Muscle layer of colon (tissue), 2 donors: ENCODE data around the gene ATXN2L.
"Not testable (repeated sequence)": the region's sequence is repeated elsewhere in the genome, so short reads cannot be mapped to it uniquely, and the experiment has no call there.

Source experiments
- H3K27ac ChIP-seq: one replicate; pipeline ENCODE4 v1.7.0; 2013; ENCODE audit warnings: low read depth, mild to moderate bottlenecking, low read length, moderate library complexity
- H3K27me3 ChIP-seq, 2 donors: one replicate each; pipeline ENCODE4 v1.7.0; 2013; ENCODE audit warnings: low read length in 2 of 2, mild to moderate bottlenecking in 2 of 2; ENCODE audit not compliant: insufficient read depth in 2 of 2, control insufficient read depth in 1 of 2
- H3K36me3 ChIP-seq: one replicate; pipeline ENCODE4 v1.7.0; 2013; ENCODE audit warnings: mild to moderate bottlenecking, low read length; ENCODE audit not compliant: insufficient read depth
- H3K4me1 ChIP-seq: one replicate; pipeline ENCODE4 v1.7.0; 2013; ENCODE audit warnings: mild to moderate bottlenecking, low read length; ENCODE audit not compliant: insufficient read depth
- H3K4me3 ChIP-seq, 2 donors: one replicate each; pipeline ENCODE4 v1.7.0; 2013; ENCODE audit warnings: low read length in 2 of 2, low read depth in 1 of 2, mild to moderate bottlenecking in 1 of 2, moderate library complexity in 1 of 2
- H3K9ac ChIP-seq: one replicate; pipeline ENCODE4 v1.7.0; 2013; ENCODE audit warnings: low read length
- H3K9me3 ChIP-seq: one replicate; pipeline ENCODE4 v1.7.0; 2013; ENCODE audit warnings: mild to moderate bottlenecking, low read length
- donor health status: abdominal sarcoma.
- donor health status: Adenocarcinoma of cecum.

The ATXN2L gene

GRCh38 chr16:28875134-28876018 lies 52.6 kb downstream of the ATXN2L start:
- peaks cover 12% of the 10 kb centered on the region for H3K4me1 ChIP-seq
- no peaks in the 10 kb centered on the region for H3K9me3 ChIP-seq
- no peak overlapping the region for H3K27ac ChIP-seq
- H3K9ac ChIP-seq = no peak overlapping the region
- no peak overlapping the region for H3K4me3 ChIP-seq
- H3K36me3 ChIP-seq = peaks cover 19% of the 10 kb centered on the region
- peaks cover 0 to 5% of the 10 kb centered on the region in 2 donors for H3K27me3 ChIP-seq

- H3K36me3 ChIP-seq = peaks cover 12% of the 10 kb centered on the region
- no peaks in the 10 kb centered on the region for H3K9me3 ChIP-seq
- H3K4me3 ChIP-seq = no peak overlapping the region
- no peak overlapping the region for H3K27ac ChIP-seq
- peaks cover 15% of the 10 kb centered on the region for H3K4me1 ChIP-seq
- H3K27me3 ChIP-seq = peaks cover 0 to 12% of the 10 kb centered on the region in 2 donors
- H3K9ac ChIP-seq = no peak overlapping the region
Measured at GRCh38 chr16:28876019-28876659, 53.3 kb downstream of the ATXN2L start.

- H3K9ac ChIP-seq = no peak overlapping the region
Measured at GRCh38 chr16:28876973-28877654, 54.3 kb downstream of the ATXN2L start.

DNA sequence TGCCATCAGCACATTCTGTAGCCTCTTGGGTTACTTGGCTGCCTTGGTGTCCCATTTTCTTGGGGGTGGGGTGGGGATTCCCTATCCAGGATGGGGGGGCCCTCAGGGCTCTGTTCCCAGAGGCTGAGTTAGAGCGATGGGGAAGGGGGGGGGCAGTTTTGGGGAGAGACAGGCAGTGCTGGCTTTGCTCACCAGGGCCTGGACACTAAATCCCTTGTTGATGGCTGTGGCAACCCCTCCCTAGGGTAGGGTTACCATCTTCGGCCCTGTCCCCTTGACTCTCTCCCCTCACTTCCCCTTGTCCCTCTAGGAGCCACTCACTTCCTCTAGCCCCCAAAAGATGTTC lies 54.8 kb downstream of the ATXN2L start:
- Histone ChIP-seq H3K4me3 (no peak overlapping the region), H3K4me1 (peaks cover 15% of the 10 kb centered on the region), H3K27ac (no peak overlapping the region)

More at GRCh38 chr16:28876973-28877654, 54.3 kb downstream of the ATXN2L start:
- peaks cover 0 to 12% of the 10 kb centered on the region in 2 donors for H3K27me3 ChIP-seq
- no peak overlapping the region for H3K27ac ChIP-seq
- H3K9me3 ChIP-seq = no peaks in the 10 kb centered on the region
- H3K4me1 ChIP-seq = peaks cover 15% of the 10 kb centered on the region
- H3K36me3 ChIP-seq = peaks cover 3% of the 10 kb centered on the region
- no peak overlapping the region for H3K4me3 ChIP-seq

GRCh38 chr16:28878083-28878926 lies 55.5 kb downstream of the ATXN2L start, which contains the start of gene ATP2A1:
TSS of gene ATP2A1 (plus strand) at chr16:28878488. CDS start at chr16:28878672, 184 bp downstream.
- peaks cover 15% of the 10 kb centered on the region for H3K4me1 ChIP-seq
- H3K27me3 ChIP-seq = peaks cover 0 to 16% of the 10 kb centered on the region in 2 donors
- no peaks in the 10 kb centered on the region for H3K9me3 ChIP-seq
- H3K36me3 ChIP-seq = peaks cover 3% of the 10 kb centered on the region
- H3K4me3 ChIP-seq = peak within 1 kb of the TSS; percentile 42 to 83
- H3K27ac ChIP-seq = no peak within 1 kb of the TSS
- H3K9ac ChIP-seq = peak within 1 kb of the TSS; percentile 49

More for the DNA sequence above, 54.8 kb downstream of the ATXN2L start:
- Histone ChIP-seq H3K27me3 (peaks cover 0 to 16% of the 10 kb centered on the region in 2 donors), H3K36me3 (peaks cover 3% of the 10 kb centered on the region), H3K9me3 (no peaks in the 10 kb centered on the region), H3K9ac (no peak overlapping the region)

DNA sequence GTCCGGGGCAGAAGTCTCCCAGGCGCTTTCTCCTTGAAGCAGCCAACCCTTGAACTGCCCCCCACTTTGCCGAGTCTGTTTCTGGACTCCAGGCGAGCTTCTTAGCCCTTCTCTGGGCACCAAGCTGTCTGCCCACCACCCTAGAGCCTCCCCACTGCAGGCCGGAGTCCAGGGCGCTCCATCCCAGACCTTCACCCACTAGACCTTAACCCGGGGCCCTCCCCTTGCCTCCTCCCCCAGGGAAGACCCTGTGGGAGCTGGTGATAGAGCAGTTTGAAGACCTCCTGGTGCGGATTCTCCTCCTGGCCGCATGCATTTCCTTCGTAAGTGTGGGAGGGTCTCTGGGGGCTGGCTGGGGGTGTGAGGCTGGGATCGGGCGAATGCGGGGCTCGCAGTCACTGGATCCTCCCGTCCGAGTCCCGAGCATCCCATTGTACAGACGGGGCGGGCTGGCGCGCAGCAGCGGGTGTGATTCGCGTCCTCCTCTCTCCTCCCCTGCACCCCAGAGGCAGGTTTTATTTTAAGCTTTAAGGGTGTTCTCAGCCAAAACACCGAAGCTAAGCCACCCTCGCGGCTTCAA lies 56.6 kb downstream of the ATXN2L start:
- Histone ChIP-seq H3K4me3 (peak overlapping the region; percentile 42 to 83), H3K4me1 (peaks cover 15% of the 10 kb centered on the region), H3K9me3 (no peaks in the 10 kb centered on the region), H3K27ac (peak overlapping the region; percentile 21), H3K27me3 (peaks cover 0 to 16% of the 10 kb centered on the region in 2 donors), H3K9ac (peak overlapping the region; percentile 49), H3K36me3 (peaks cover under 1% of the 10 kb centered on the region)

DNA sequence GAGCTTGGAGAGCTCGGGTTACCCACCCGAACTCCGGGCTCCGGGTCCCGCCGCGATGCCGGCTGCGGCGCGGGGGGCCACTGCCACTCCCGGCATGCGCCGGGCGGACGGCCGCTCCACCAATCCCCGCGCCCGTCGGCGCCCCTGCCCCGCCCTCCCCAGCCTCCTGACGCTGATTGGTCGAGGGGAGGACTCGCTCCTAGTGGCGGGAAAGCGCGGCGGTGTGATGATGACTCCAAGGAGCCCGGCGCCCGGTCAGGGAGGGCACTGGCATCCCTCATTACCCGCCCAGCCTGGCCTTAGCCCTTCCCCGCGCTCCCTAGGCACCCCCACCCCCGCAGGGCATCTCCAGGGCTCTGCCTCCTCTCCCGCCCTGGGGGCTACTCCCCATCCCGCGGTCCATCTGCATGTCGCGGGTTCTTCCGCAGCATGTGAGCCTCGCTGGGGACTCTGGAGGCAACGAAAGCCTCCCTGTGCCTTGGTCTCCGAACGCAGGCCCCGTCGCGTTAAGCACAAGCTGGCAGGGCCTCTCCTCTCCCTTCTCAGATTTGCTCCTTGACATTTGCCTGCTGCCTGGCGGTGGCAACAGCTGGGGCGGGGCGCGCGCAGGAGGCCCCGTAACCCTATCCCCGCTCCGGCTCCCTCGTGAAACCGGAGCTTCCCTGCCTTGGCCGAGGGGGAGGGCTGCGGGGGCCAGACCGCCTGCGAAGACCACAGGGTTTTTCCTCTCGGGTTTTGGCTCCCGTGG lies 57.2 kb downstream of the ATXN2L start:
- H3K27me3 ChIP-seq = peaks cover 0 to 16% of the 10 kb centered on the region in 2 donors
- H3K9me3 ChIP-seq = no peaks in the 10 kb centered on the region
- H3K27ac ChIP-seq = peak overlapping the region; percentile 21
- H3K9ac ChIP-seq = peak overlapping the region; percentile 49
- peak overlapping the region; percentile 42 to 83 for H3K4me3 ChIP-seq
- H3K4me1 ChIP-seq = peaks cover 15% of the 10 kb centered on the region
- no peaks in the 10 kb centered on the region for H3K36me3 ChIP-seq

DNA sequence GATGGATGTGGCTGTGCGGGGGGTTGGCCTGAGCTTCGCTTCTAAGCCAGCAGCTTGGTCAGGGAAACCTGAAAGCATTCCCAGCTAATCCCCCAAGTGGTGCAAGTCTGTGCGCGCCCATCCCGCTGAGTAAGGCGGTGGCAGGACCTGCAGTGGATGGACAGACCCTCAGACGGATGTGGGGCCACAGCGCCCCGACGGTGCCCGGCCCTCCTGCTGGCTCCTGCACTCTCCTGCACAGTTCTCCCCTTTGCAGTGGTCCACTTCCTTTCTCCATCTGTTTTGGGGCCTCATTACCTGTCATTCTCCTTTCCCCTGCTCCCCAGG lies 57.8 kb downstream of the ATXN2L start:
- Histone ChIP-seq H3K27ac (no peak overlapping the region), H3K4me1 (peaks cover 15% of the 10 kb centered on the region), H3K9ac (no peak overlapping the region), H3K27me3 (peaks cover 0 to 16% of the 10 kb centered on the region in 2 donors), H3K9me3 (no peaks in the 10 kb centered on the region), H3K4me3 (peak overlapping the region in 1 of 2 donors; percentile 83), H3K36me3 (no peaks in the 10 kb centered on the region)

DNA sequence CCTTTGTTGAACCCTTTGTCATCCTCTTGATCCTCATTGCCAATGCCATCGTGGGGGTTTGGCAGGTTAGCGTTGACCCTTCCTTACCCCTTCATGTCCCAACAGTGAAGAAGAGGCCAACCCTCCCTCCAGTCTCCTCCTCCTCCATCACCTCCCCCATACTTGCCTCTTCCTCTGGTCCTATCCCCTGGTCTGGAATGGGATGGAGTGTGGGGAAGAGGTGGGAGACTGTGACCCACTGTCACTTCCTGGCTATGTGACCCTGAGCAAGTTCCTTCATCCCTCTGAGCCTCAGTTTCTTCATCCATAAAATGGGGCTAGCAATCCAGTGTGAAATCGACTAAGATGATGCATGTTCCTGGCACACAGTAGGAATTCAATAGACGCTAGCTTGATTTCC lies 58.2 kb downstream of the ATXN2L start:
- H3K4me3 ChIP-seq = no peak overlapping the region

DNA sequence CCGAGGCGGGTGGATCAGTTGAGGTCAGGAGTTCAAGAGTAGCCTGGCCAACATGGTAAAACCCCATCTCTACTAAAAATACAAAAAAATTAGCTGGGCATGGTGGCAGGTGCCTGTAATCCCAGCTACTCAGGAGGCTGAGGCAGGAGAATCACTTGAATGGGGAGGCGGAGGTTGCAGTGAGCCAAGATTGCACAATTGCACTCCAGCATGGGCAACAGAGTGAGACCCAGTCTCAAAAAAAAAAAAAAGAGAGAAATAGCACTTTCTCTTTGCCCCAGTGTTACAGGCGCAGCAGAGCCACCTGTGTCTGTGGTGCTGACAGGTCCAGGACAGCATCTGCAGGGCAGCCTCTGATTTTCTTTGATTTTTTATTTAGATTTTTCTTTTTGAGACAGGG lies 58.8 kb downstream of the ATXN2L start:
- Histone ChIP-seq H3K27me3 (peaks cover 0 to 16% of the 10 kb centered on the region in 2 donors), H3K4me1 (peaks cover 15% of the 10 kb centered on the region)
- H3K9me3 ChIP-seq, H3K36me3 ChIP-seq, H3K27ac ChIP-seq, H3K4me3 ChIP-seq, H3K9ac ChIP-seq: not testable (repeated sequence)

More for the DNA sequence above, 58.2 kb downstream of the ATXN2L start:
- Histone ChIP-seq H3K4me1 (peaks cover 15% of the 10 kb centered on the region), H3K9me3 (no peaks in the 10 kb centered on the region), H3K27me3 (peaks cover 0 to 16% of the 10 kb centered on the region in 2 donors), H3K36me3 (no peaks in the 10 kb centered on the region), H3K27ac (no peak overlapping the region), H3K9ac (no peak overlapping the region)
